A549 (cell line): ENCODE results near the gene RIN3. TPM values are rescaled to one million over a fixed set of nuclear protein-coding genes. Genes with fewer than 3 reads are reported as not detected.
A peak's percentile ranks its signal among the peaks of the same experiment; 100 is the strongest.

Source experiments
- ATAC-seq, 2 experiments: fragments of 200-7000 bp in 1 of 2; fragments of >200 bp in 1 of 2; cut with Nextera tagmentation in 1 of 2; cut with Tn5 transposase in 1 of 2; 3 replicates each; pipeline versions ENCODE4 v1.8.0 to v1.9.1; 2018 to 2020; ENCODE audit warnings: mild to moderate bottlenecking in 1 of 2, moderate library complexity in 1 of 2
- CTCF ChIA-PET: fragments of 300-600 bp; sonication (Branson Sonifier 250); formaldehyde crosslinking; extraction: SDS; loops from one replicate; lab custom pipeline; 2021; ENCODE audit warnings: antibody characterized with exemption, inconsistent platforms; lab: Yijun Ruan, JAX
- POLR2A ChIA-PET: fragments of 350-600 bp; formaldehyde crosslinking; extraction: SDS; loops from one replicate; lab custom pipeline; 2021; ENCODE audit warnings: antibody characterized with exemption, inconsistent platforms; lab: Yijun Ruan, JAX
- DNase-seq, 2 experiments: peaks; one replicate each; pipeline versions ENCODE4 v3.0.0 to v3.0.0-alpha.2; 2011 to 2016; ENCODE audit warnings: low read depth in 1 of 2, low spot score in 1 of 2
- FAIRE-seq: peaks from 2 replicates; lab custom pipeline; 2011; peaks lifted over from hg19 to GRCh38; lab: Jason Lieb, UNC
- H3K27ac ChIP-seq, 2 experiments: fragments of >200 bp; sonication (Bioruptor Twin); formaldehyde crosslinking; 3 replicates each; pipeline ENCODE4 v1.5.1; 2016 to 2017
- H3K4me1 ChIP-seq: fragments of >200 bp; sonication (Bioruptor Twin); formaldehyde crosslinking; 3 replicates; pipeline ENCODE4 v1.6.1; 2016
- H3K4me2 ChIP-seq: fragments of >200 bp; sonication (Bioruptor Twin); formaldehyde crosslinking; 3 replicates; pipeline ENCODE4 v1.6.1; 2016
- H3K4me3 ChIP-seq: fragments of >200 bp; sonication (Bioruptor Twin); formaldehyde crosslinking; 3 replicates; pipeline ENCODE4 v1.5.1; 2016
- H3K9me3 ChIP-seq: fragments of >200 bp; sonication (Bioruptor Twin); formaldehyde crosslinking; 3 replicates; pipeline ENCODE4 v1.6.1; 2016
- CBX2 ChIP-seq: fragments of 200-600 bp; sonication (generic); IDR thresholded peaks from 2 replicates; pipeline ENCODE4 v1.6.1; 2016; ENCODE audit warnings: low read depth, mild to moderate bottlenecking, borderline replicate concordance
- CBX8 ChIP-seq: fragments of 200-600 bp; sonication (generic); IDR thresholded peaks from 2 replicates; pipeline ENCODE4 v1.6.1; 2016
- CHD4 ChIP-seq: fragments of 200-600 bp; sonication (generic); IDR thresholded peaks from 2 replicates; pipeline ENCODE4 v1.6.1; 2016; ENCODE audit warnings: antibody characterized with exemption, mild to moderate bottlenecking, borderline replicate concordance
- FOSL2 ChIP-seq, 2 experiments: fragments of 450-650 bp in 1 of 2; fragments of >200 bp in 1 of 2; sonication (Bioruptor Twin) in 1 of 2; formaldehyde crosslinking; IDR thresholded peaks; 2 replicates each; pipeline versions ENCODE4 v1.5.0 to v1.6.1; 2016 to 2020; ENCODE audit warnings: mild to moderate bottlenecking in 1 of 2, moderate library complexity in 1 of 2
- GATA3 ChIP-seq: IDR thresholded peaks from 2 replicates; pipeline ENCODE4 v1.6.1; 2012; ENCODE audit warnings: borderline replicate concordance
- HES2 ChIP-seq: fragments of >200 bp; sonication (Bioruptor Twin); formaldehyde crosslinking; IDR thresholded peaks from 2 replicates; pipeline ENCODE4 v1.6.1; 2016
- HOXB5 ChIP-seq: fragments of 250-450 bp; sonication (Bioruptor Pico); IDR thresholded peaks from 2 replicates; pipeline ENCODE4 v1.5.0; 2020; ENCODE audit warnings: mild to moderate bottlenecking, moderate library complexity
- KDM1A ChIP-seq: fragments of 200-600 bp; sonication (generic); IDR thresholded peaks from 2 replicates; pipeline ENCODE4 v1.6.1; 2016; ENCODE audit warnings: low read depth, mild to moderate bottlenecking
- MAFK ChIP-seq: fragments of 450-650 bp; IDR thresholded peaks from 2 replicates; pipeline ENCODE4 v1.6.1; 2014; ENCODE audit not compliant: partially characterized antibody
- MAX ChIP-seq: IDR thresholded peaks from 2 replicates; pipeline ENCODE4 v1.6.1; 2012
- NFE2L2 ChIP-seq: fragments of 150-350 bp; conservative IDR thresholded peaks from 2 replicates; pipeline ENCODE4 v1.6.1; 2014; ENCODE audit warnings: low read length
- NPAS2 ChIP-seq: fragments of 250-450 bp; sonication (Bioruptor Pico); IDR thresholded peaks from 2 replicates; pipeline ENCODE4 v1.8.0; 2022; ENCODE audit warnings: mild to moderate bottlenecking, moderate library complexity, borderline replicate concordance
- NR3C1 ChIP-seq: fragments of >200 bp; sonication (Bioruptor Twin); formaldehyde crosslinking; IDR thresholded peaks from 3 replicates; pipeline ENCODE4 v1.6.1; 2017
- PHF8 ChIP-seq: fragments of 200-600 bp; sonication (generic); IDR thresholded peaks from 2 replicates; pipeline ENCODE4 v1.6.1; 2016; ENCODE audit warnings: low read depth, mild to moderate bottlenecking, antibody characterized with exemption, moderate library complexity, borderline replicate concordance
- RAD21 ChIP-seq, 2 experiments: fragments of >200 bp in 1 of 2; sonication (Bioruptor Twin) in 1 of 2; formaldehyde crosslinking in 1 of 2; IDR thresholded peaks in 1 of 2; conservative IDR thresholded peaks in 1 of 2; 2 replicates in 1 of 2; 3 replicates in 1 of 2; pipeline ENCODE4 v1.6.1; 2012 to 2018; ENCODE audit warnings: inconsistent platforms in 1 of 2
- RARB ChIP-seq: fragments of 250-450 bp; sonication (Bioruptor Pico); IDR thresholded peaks from 2 replicates; pipeline ENCODE4 v1.8.0; 2021; ENCODE audit warnings: mild to moderate bottlenecking, moderate library complexity
- RCOR1 ChIP-seq: fragments of 150-350 bp; IDR thresholded peaks from 2 replicates; pipeline ENCODE4 v1.6.1; 2014; ENCODE audit warnings: antibody characterized with exemption, low read length, low read depth
- REST ChIP-seq: fragments of 200-600 bp; sonication (generic); IDR thresholded peaks from 2 replicates; pipeline ENCODE4 v1.6.1; 2016; ENCODE audit warnings: antibody characterized with exemption, mild to moderate bottlenecking, moderate library complexity
- SMC3 ChIP-seq: fragments of >200 bp; sonication (Bioruptor Twin); formaldehyde crosslinking; IDR thresholded peaks from 3 replicates; pipeline ENCODE4 v1.6.1; 2018; ENCODE audit warnings: inconsistent platforms
- TP53 ChIP-seq: fragments of 250-450 bp; sonication (Bioruptor Pico); IDR thresholded peaks from 2 replicates; pipeline ENCODE4 v1.5.0; 2021; ENCODE audit warnings: mild to moderate bottlenecking, moderate library complexity
- ZNF302 ChIP-seq: fragments of 250-450 bp; sonication (Bioruptor Pico); IDR thresholded peaks from 2 replicates; pipeline ENCODE4 v1.9.0; 2021; ENCODE audit warnings: inconsistent platforms, mild to moderate bottlenecking, moderate library complexity
- ZSCAN20 ChIP-seq: fragments of 250-450 bp; sonication (Bioruptor Pico); IDR thresholded peaks from 2 replicates; pipeline ENCODE4 v1.8.0; 2022; ENCODE audit warnings: mild to moderate bottlenecking, moderate library complexity
- WGBS: methylation state at CpG from one replicate; pipeline ENCODE4 v1.1.6; 2017; ENCODE audit errors: missing lambda C conversion rate; 5-methylcytosine and 5-hydroxymethylcytosine counted together
- polyA plus RNA-seq, 4 experiments: library from polyadenylated mRNA; depleted of rRNA in 3 of 4; stranded (reverse); fragments of >200 nt; fragmentation: RNase III in 1 of 4; extraction: RNeasy Plus Mini Kit Qiagen cat#74134 plus additional on column Dnase treatment in 1 of 4; gene quantifications; 2 replicates in 3 of 4; 3 replicates in 1 of 4; pipeline ENCODE4 v1.2.3, GENCODE V29; 2011 to 2017

RIN3 gene
- polyA plus RNA-seq, 2 of the 4 experiments (the other 2 are of a cell fraction): 5.6 to 14.5 TPM

- Histone ChIP-seq H3K4me2 (peak overlapping the region; percentile 46), H3K9me3 (peaks cover 11% of the 10 kb centered on the region; the same call in 2 of the 3 replicates), H3K4me3 (no peak overlapping the region), H3K4me1 (peaks cover 25% of the 10 kb centered on the region), H3K27ac (peak overlapping the region; percentile 54 to 85)
- TF ChIP-seq FOSL2 (IDR thresholded peaks at IDR 0.05) (no peak), FOSL2 (CRISPR knock-in tag; IDR thresholded peaks at IDR 0.05) (no peak), MAFK (no peak), ZNF302 (no peak)
- DNase-seq (no peak), FAIRE-seq (no peak), ATAC-seq (peak in 1 of 2 experiments; percentile 73; a peak in 3 of 6 replicates)
- CTCF ChIA-PET: interaction anchor here (0.7 to 1.9 kb wide), 5 partner anchors 9 to 115 kb away, joined by 3 to 6 read pairs (median 3); no protein-coding TSS in a partner anchor
- 67% methylated on average over 2 of the region's 2 CpGs for WGBS
- POLR2A ChIA-PET: interaction anchor here (1.1 kb wide), 1 partner anchor 61 kb away, joined by 4 read pairs; no protein-coding TSS in a partner anchor
These were observed 52.1 kb downstream of the RIN3 start for GRCh38 chr14:92565718-92566115.

GRCh38 chr14:92567173-92567725, 53.7 kb downstream of the RIN3 start:
- FAIRE-seq (no peak), DNase-seq (no peak), ATAC-seq (no peak)
- ChIA-PET POLR2A (no interaction called here), CTCF (interaction anchor here (0.9 to 1.8 kb wide), 4 partner anchors 33 to 461 kb away, joined by 3 to 6 read pairs (median 3); partner anchors contain the start of gene ATXN3)
- Histone ChIP-seq H3K9me3 (peaks cover 11% of the 10 kb centered on the region; the same call in 2 of the 3 replicates), H3K27ac (no peak overlapping the region), H3K4me3 (no peak overlapping the region), H3K4me2 (no peak overlapping the region), H3K4me1 (peaks cover 25% of the 10 kb centered on the region)
- no peak for TF ChIP-seq SMC3
- TF ChIP-seq PHF8: no peak
- TF ChIP-seq CHD4: no peak
- TF ChIP-seq GATA3: no peak
- TF ChIP-seq RARB (CRISPR knock-in tag): no peak
- no peak for TF ChIP-seq MAX
- no peak for TF ChIP-seq TP53 (CRISPR knock-in tag)
- no peak for TF ChIP-seq NPAS2 (CRISPR knock-in tag)
- TF ChIP-seq RAD21 (conservative IDR thresholded peaks at IDR 0.05 in 1 of 2, IDR thresholded peaks at IDR 0.05 in 1 of 2): no peak
- TF ChIP-seq NR3C1: no peak
- no peak for TF ChIP-seq HES2
- TF ChIP-seq REST: no peak
- no peak for TF ChIP-seq RCOR1
- no peak for TF ChIP-seq KDM1A
- TF ChIP-seq NFE2L2: no peak
- no peak for TF ChIP-seq CBX2
- TF ChIP-seq HOXB5 (CRISPR knock-in tag): no peak
- TF ChIP-seq CBX8: no peak
- no peak for TF ChIP-seq ZSCAN20
- 88% methylated on average over 2 of the region's 2 CpGs for WGBS
